HL-60/S4 treated with retinoic acid at 250 ng/mL for 4 days and 3 days (cell line): Measurements from ENCODE around the gene COL26A1.
"Not testable (repeated sequence)": the region's sequence is repeated elsewhere in the genome, so short reads cannot be mapped to it uniquely, and the experiment has no call there.

ENCODE experiments used
- in situ Hi-C: fragments of 300-500 bp; cut with MboI; formaldehyde crosslinking; loops from 2 replicates; pipeline ENCODE4 v1.7.0; 2022; ENCODE audit warnings: low sequenced_read_pairs

The COL26A1 gene

DNA sequence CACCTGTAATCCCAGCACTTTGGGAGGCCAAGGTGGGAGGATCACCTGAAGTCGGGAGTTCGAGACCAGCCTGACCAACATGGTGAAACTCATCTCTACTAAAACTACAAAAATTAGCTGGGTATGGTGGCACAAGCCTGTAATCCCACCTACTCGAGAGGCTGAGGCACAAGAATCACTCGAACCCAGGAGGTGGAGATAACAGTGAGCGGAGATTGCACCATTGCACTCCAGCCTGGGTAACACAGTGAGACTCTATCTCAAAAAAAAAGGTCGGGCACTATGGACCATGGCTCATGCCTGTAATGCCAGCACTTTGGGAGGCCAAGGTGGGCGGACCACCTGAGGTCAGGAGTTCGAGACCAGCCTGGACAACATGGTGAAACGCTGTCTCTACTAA is 127.8 kb downstream of the COL26A1 start:
- in situ Hi-C loops: not testable (repeated sequence)

DNA sequence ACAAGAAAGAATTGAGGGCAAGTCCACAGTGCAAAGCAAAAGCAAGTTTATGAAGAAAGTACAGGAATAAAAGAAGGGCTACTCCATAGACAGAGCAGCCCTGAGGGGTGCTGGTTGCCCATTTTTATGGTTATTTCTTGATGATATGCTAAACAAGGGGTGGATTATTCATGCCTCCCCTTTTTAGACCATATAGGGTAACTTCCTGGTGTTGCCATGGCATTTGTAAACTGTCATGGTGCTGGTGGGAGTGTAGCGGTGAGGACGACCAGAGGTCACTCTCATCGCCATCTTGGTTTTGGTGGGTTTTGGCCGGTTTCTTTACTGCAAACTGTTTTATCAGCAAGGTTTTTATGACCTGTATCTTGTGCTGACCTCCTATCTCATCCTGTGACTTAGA is 128.8 kb downstream of the COL26A1 start:
- in situ Hi-C loops: not testable (repeated sequence)

DNA sequence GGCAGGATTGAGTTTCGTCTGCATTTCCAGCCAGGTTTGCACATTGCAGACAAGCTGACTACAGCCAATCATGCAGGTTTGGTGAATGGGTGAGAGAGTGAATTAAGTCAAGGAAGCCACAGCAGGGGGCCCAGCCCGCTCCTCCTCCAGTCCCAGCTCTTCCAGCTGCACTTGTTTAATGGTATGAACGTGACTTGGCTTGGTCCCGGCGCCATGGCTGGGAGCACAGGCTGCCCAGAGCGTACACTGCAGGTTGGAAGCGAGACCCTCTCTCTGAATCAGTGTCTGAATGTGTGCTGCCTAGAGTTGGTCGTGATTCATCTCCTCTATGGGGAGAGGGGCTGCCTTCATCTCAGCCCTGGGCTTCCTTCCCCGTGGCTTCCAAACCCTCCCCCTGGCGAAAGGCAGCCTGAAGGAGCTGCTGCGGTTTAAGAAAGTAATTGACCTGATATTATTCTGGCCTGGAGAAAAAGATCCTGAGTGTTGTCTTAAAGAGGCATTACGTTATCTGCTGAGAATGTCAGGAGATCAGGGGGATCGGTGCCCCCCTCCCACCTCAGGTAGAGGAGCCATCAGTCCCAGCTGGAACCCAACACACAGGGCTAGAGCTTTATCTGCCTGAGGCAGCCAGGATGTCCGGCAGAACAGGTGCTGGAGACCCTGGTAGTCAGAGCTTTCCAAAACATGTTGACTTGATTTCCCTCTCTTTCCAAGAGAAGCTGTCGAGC is 132.1 kb downstream of the COL26A1 start:
- in situ Hi-C loops: no loop called here

- in situ Hi-C loops: no loop called here
Observed at GRCh38 chr7:101496017-101496416, 133.3 kb downstream of the COL26A1 start.

GRCh38 chr7:101501351-101501750 is 138.7 kb downstream of the COL26A1 start:
- in situ Hi-C loops: no loop called here

DNA sequence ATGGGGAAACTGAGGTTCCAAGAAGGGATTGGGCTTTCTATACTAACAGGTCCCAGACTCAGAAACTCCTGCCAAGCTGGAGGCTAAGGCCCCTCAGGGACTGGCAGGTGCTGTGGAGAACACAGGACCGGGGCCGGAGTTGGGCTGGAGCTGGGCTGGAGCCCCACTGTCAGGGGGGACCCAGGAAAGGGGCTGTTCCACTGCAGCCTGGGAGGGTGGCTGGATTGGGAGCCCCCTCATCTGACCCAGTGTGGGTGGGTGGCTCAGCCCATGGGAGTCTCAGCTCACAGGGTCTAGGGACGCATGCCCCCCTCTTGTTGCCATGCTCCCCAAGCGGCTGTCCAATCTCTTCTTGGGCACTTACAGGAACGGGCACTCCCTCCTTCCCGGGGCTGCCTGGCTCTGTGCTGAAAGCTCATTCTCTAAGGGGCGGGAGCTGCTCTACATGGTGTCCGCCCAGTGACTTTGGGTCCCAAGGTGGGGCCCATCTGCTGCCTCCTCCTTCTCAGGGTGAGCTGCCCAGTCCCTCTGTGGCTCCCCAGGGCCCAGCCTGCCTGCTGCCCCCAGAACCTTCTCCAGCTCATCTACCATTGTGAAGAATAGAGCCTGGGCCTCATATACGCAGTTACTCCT is 139.9 kb downstream of the COL26A1 start:
- in situ Hi-C loops: no loop called here

DNA sequence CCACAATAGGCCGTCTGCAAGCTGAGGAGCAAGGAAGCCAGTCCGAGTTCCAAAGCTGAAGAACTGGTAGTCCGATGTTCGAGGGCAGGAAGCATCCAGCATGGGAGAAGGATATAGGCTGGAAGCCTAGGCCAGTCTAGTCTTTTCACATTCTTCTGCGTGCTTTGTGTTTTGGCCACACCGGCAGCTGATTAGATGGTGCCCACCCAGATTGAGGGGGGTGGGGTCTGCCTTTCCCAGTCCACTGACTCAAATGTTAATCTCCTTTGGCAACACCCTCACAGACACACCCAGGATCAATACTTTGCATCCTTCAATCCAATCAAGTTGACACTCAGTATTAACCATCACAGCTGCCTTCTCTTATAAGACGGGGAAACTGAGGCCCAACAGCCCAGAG is 142.8 kb downstream of the COL26A1 start:
- in situ Hi-C loops: not testable (repeated sequence)

- in situ Hi-C loops: no loop called here
Observed at GRCh38 chr7:101506531-101506930, 143.9 kb downstream of the COL26A1 start.

DNA sequence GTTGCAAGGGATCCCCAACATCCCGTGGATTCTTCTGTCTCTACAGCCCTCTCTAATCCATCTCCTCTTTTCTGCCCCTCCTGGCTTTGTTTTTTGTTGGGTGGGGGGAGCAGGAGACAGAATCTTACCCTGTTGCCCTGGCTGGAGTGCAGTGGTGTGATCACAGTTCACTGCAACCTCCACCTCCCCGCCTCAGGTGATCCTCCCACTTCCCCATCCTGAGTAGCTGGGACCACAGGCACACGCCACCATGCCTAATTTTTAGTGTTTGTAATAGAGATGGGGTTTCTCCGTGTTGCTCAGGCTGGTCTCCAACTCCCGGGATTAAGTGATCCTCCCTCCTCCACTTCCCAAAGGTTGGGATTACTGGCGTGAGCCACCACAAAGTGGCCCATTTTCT is 144.7 kb downstream of the COL26A1 start:
- in situ Hi-C loops: no loop called here

GRCh38 chr7:101507791-101508252 is 145.1 kb downstream of the COL26A1 start:
- in situ Hi-C loops: no loop called here

GRCh38 chr7:101510297-101510696 is 147.6 kb downstream of the COL26A1 start:
- in situ Hi-C loops: no loop called here

DNA sequence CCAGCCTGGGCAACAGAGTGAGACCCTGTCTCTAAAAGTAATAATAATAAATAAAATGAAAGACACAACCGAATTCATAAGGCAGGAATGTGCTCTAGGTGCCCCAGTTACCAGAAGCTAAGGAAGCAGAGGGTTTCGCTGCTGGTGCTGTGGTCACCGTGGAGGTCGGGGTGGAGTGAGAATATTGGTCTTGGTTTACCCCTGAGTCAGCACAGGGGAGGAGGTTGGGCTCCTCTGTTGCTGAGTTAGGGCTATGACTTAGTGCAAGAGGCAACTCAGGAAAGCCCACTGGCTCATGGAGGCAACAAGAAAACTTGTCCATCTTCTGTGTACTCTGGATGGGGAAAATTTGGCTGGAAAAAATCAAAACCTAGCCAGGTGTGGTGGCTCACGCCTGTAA is 149.3 kb downstream of the COL26A1 start:
- in situ Hi-C loops: no loop called here

DNA sequence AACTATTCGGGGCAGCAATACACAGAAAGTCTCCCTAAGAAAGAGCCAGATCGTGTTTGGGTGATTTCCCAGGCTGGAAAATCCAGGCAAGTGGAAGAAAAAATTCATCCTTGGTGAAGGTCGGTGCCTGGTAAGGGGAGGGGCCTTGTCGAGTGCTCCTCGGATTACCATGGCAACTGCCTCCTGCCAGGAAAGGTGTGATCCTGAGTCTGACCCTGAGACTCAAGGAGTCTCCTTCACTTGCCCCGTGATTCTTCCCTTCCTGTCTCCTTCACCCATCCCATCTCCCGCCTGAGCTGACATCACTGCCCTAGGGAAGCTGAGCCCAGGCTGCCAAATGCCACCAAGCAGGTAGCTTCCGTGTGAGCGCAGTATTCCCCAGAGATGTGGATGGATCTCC is 154.2 kb downstream of the COL26A1 start:
- in situ Hi-C loops: no loop called here

GRCh38 chr7:101517304-101517703 is 154.6 kb downstream of the COL26A1 start:
- in situ Hi-C loops: no loop called here

DNA sequence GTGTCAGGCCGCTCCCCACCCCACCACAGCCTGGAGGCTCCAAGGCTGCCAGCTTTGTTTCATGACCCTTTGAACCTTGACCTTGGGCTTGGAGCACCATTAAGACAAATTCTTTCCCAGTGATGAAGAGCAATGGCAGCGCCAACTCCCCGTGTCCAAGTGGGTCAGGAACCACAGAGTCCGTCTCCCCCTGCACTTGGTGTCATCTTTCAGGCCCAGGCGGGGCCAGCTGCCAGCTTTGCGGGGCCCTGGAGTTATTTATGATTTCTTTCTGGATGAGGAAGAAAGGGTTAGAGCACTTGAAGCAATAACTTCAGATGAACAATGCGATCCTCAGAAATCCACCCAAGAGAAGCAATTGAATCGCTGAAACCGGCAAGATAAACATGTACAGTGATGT is 155.7 kb downstream of the COL26A1 start:
- in situ Hi-C loops: no loop called here

- in situ Hi-C loops: no loop called here
Observed at GRCh38 chr7:101519324-101520023, 156.8 kb downstream of the COL26A1 start.

DNA sequence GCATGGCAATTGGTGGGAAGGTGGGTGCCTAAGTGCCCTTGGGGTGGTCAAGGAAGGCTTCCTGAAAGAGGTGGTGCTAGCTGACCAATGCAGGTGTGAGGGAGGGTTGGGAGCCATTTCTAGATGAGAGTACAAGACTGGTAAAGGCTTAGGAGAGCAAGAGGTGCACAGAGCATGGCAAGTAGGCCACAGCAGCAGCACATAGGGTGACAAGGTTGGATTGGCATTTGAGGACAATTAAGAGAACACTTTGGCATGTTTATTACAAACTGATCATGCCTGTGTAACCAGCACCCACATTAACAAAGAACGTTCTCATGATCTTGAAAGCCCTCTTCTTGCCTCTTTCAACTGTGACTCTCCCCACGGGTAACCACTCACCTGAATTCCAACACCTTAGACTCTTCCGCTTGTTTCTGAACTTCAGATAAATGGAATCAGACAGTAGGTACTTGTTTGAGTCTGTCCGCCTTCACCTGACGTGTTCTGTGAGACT is 158.8 kb downstream of the COL26A1 start:
- in situ Hi-C loops: no loop called here

DNA sequence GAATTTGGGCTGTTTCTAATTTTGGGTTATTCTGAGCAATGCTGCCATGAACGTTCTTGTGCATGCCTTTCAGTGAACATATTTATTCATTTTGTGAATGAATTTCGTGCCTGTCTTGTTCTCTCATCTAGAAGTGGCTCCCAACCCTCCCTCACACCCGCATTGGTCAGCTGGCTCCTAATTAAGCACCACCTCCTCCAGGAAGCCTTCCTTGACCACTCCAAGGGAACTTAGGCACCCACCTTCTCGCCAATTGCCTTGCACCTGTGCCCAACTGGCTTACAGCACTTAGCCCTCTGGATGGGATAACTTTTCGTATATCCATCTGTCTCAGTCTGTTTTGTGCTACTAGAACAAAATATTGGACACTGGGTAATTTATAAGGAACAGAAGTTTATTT is 159.3 kb downstream of the COL26A1 start:
- in situ Hi-C loops: no loop called here

DNA sequence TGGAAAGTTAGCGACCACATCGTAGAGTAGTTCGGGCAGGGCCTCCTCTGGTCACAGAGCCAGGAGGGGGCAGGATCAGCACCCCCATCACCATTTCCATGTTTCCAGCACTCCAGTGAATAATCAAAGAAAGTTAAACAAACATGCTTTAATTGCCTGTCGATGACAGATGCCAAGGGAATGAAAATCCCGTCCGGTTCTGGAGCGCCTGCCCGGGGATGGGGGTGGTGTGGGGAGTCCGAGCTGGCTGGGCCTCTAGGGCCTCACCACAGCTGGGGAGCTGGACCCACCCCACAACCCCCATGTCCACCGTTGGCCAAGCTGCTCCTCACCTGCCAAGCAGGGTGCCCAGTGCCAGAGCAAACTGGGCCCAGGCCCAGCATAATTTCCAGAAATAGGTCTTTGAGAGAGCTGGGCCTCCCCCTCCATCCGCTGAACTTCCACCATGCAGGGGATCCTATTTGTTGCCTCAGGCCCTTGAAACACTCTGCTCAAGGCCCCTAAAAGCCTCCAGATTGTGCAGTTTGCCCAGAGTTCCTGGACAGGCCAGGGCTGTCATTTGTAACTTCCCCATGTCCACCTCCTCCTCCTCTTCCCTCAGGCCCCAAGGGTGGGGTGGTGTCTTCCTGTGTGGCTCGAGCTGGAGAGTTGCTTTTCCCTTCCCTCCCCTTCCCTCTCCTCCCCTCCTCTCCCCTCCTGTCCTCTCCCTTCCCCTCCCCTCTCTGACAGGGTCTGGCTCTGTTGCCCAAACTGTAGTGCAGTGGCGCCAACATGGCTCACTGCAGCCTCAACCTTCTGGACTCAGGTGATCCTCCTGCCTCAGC is 165.4 kb downstream of the COL26A1 start:
- in situ Hi-C loops: loop anchor here (25.0 kb wide), 1 partner anchor 859 kb away; the partner anchor contains the start of gene PRKRIP1

GRCh38 chr7:101529560-101529959 is 166.9 kb downstream of the COL26A1 start:
- in situ Hi-C loops: loop anchor here (25.0 kb wide), 1 partner anchor 858 kb away; the partner anchor contains the start of gene PRKRIP1
